Measurements from ENCODE around the gene ZC3H11A. TPM values are rescaled to one million over a fixed set of nuclear protein-coding genes. Genes with fewer than 3 reads are reported as not detected.
"Not testable (repeated sequence)": the region's sequence is repeated elsewhere in the genome, so short reads cannot be mapped to it uniquely, and the experiment has no call there.

The ZC3H11A gene
- total RNA-seq = 100 to 1,000 TPM in 3 of 7 donors, 10 to 100 TPM in 4; 79.6 to 218 (median 93.8) TPM
- polyA plus RNA-seq = 10 to 100 TPM; 45.2 to 61.1 (median 53.8) TPM
- long read RNA-seq, donor 1, partial matches to known transcripts = 75 of 76 reads
- long read RNA-seq, donor 1, other reads (novel, unspliced or antisense) = 0 of 76 reads
- long read RNA-seq, donor 2, full-length matches to known transcripts = 2 of 29 reads
- long read RNA-seq, donor 2, partial matches to known transcripts = 27 of 29 reads
- long read RNA-seq, donor 2, other reads (novel, unspliced or antisense) = 0 of 29 reads

- intact Hi-C loops (cut with DNase I; ENCODE audit: low total_unique reads) = no loop called here
- peak; percentile 100 for DNase-seq
- WGBS, 5 donors = 0 to 1% (median 1%) methylated on average over 42 to 59 of the region's 59 CpGs
- Histone ChIP-seq H3K4me3 (peak within 1 kb of the TSS; percentile 51 to 92 (median 80)), H3K27me3 (replicated peaks in 1 of 7) (no peaks in the 10 kb centered on the region), H3K36me3 (peaks cover 0 to 34% (median 11%) of the 10 kb centered on the region in 6 donors), H3K9me3 (no peaks in the 10 kb centered on the region), H3K4me1 (peaks cover 38 to 51% (median 49%) of the 10 kb centered on the region in 6 donors), H3K27ac (peak within 1 kb of the TSS; percentile 88 to 98 (median 96))
- TF ChIP-seq POLR2AphosphoS5 (IDR thresholded peaks at IDR 0.05) (peak; percentile 93 to 94 (median 94)), CTCF (IDR thresholded peaks at IDR 0.05 in 8 of 11, conservative IDR thresholded peaks at IDR 0.05 in 3 of 11) (peak in 1 of 11 experiments; percentile 34), POLR2A (IDR thresholded peaks at IDR 0.05) (peak in 2 of 3 donors; percentile 36 to 47)
These were observed at the start of gene ZC3H11A, which contains the start of gene ZBED6 for GRCh38 chr1:203795441-203796235. Gene ZC3H11A, plus strand, starts transcription at chr1:203795623. Its CDS starts 21,448 bp downstream, at chr1:203817071. Gene ZBED6, plus strand, starts transcription at chr1:203795623. Its CDS starts 1,900 bp downstream, at chr1:203797523.

- no peak overlapping the region for H3K4me3 ChIP-seq
- DNase-seq = no peak
- no peak overlapping the region for H3K27ac ChIP-seq
- intact Hi-C loops (cut with DNase I; ENCODE audit: low total_unique reads) = no loop called here
- WGBS, 5 donors = 90 to 98% (median 96%) methylated on average over 6 of the region's 6 CpGs
- peaks cover 0 to 6% (median 0%) of the 10 kb centered on the region in 6 donors for H3K36me3 ChIP-seq
- no peaks in the 10 kb centered on the region for H3K9me3 ChIP-seq
- H3K27me3 ChIP-seq (replicated peaks in 1 of 7) = no peaks in the 10 kb centered on the region
- H3K4me1 ChIP-seq = peaks cover 0 to 26% (median 12%) of the 10 kb centered on the region in 6 donors
- TF ChIP-seq POLR2AphosphoS5 (IDR thresholded peaks at IDR 0.05) (no peak), CTCF (IDR thresholded peaks at IDR 0.05 in 8 of 11, conservative IDR thresholded peaks at IDR 0.05 in 3 of 11) (no peak), POLR2A (IDR thresholded peaks at IDR 0.05) (no peak)
These were observed 49.1 kb upstream of the ZC3H11A start for GRCh38 chr1:203746281-203746680.

GRCh38 chr1:203751051-203751450 lies 44.4 kb upstream of the ZC3H11A start:
- peaks cover 0 to 32% (median 19%) of the 10 kb centered on the region in 6 donors for H3K4me1 ChIP-seq
- TF ChIP-seq CTCF (IDR thresholded peaks at IDR 0.05 in 8 of 11, conservative IDR thresholded peaks at IDR 0.05 in 3 of 11) (no peak), POLR2A (IDR thresholded peaks at IDR 0.05) (no peak), POLR2AphosphoS5 (IDR thresholded peaks at IDR 0.05) (no peak)
- H3K27me3 ChIP-seq (replicated peaks in 1 of 7) = no peaks in the 10 kb centered on the region
- H3K27ac ChIP-seq = no peak overlapping the region
- H3K36me3 ChIP-seq = no peaks in the 10 kb centered on the region
- H3K4me3 ChIP-seq = no peak overlapping the region
- H3K9me3 ChIP-seq = no peaks in the 10 kb centered on the region
- 75 to 95% (median 90%) methylated on average over 3 of the region's 3 CpGs for WGBS, 5 donors
- no peak for DNase-seq
- intact Hi-C loops (cut with DNase I; ENCODE audit: low total_unique reads) = no loop called here

- intact Hi-C loops (cut with DNase I; ENCODE audit: low total_unique reads); H3K9me3 ChIP-seq; DNase-seq; H3K4me3 ChIP-seq; H3K36me3 ChIP-seq; H3K27me3 ChIP-seq (replicated peaks in 1 of 7); H3K27ac ChIP-seq: not testable (repeated sequence)
- peaks cover 0 to 39% (median 19%) of the 10 kb centered on the region in 6 donors for H3K4me1 ChIP-seq
- 91 to 97% (median 94%) methylated on average over 5 of the region's 5 CpGs for WGBS, 5 donors
These were observed 43.6 kb upstream of the ZC3H11A start for GRCh38 chr1:203751618-203752361.

All from spleen (tissue), 13 donors.